ENCODE results near the gene RUNX3.

The RUNX3 gene

DNA sequence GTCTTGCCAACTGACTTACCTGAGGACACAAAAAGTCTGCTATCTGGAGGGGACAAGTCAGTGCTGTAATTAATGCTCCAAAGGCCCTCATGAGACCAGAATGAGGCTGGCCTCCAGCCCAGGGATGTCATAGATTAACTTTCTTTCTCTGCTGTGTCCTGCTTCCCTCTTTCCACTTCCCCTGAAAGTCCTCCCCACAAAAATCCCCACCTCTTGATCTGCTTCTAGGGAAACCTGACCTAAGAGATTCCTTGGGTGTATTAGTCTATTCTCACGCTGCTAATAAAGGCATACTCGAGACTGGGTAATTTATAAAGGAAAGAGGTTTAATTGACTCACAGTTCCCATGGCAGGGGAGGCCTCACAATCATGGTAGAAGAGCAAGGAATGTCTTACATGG, 39.2 kb downstream of the RUNX3 start:
- H3K9me3 ChIP-seq (ENCODE audit: control insufficient read depth, insufficient read depth, low read depth, low read length), result no peaks in the 10 kb centered on the region
- TF ChIP-seq ZNF701 (tag by site-specific recombination; IDR thresholded peaks at IDR 0.05), result no peak
- no peak for TF ChIP-seq ZNF639 (tag by site-specific recombination; IDR thresholded peaks at IDR 0.05)
- no peak for TF ChIP-seq SP7 (tag by site-specific recombination; IDR thresholded peaks at IDR 0.05)
- TF ChIP-seq HOXA7 (CRISPR knock-in tag; IDR thresholded peaks at IDR 0.05; ENCODE audit: borderline replicate concordance), result no peak
- no peak for TF ChIP-seq GFI1B (tag by site-specific recombination; IDR thresholded peaks at IDR 0.05)
- no peak for TF ChIP-seq MEIS1 (CRISPR knock-in tag; IDR thresholded peaks at IDR 0.05; ENCODE audit: borderline replicate concordance)
- no peaks in the 10 kb centered on the region for H3K36me3 ChIP-seq (ENCODE audit: control insufficient read depth in 2 of 2, insufficient read depth in 1 of 2, low read length in 2 of 2)
- H3K4me3 ChIP-seq (ENCODE audit: low read depth, low read length), result no peak overlapping the region
- ChIA-PET CTCF (no interaction called here), POLR2A (no interaction called here)
- no peak overlapping the region for H3K27ac ChIP-seq (ENCODE audit: extremely low read depth, low read depth, low read length)
- H3K4me1 ChIP-seq (ENCODE audit: control insufficient read depth, insufficient read depth, low read length), result no peaks in the 10 kb centered on the region

DNA sequence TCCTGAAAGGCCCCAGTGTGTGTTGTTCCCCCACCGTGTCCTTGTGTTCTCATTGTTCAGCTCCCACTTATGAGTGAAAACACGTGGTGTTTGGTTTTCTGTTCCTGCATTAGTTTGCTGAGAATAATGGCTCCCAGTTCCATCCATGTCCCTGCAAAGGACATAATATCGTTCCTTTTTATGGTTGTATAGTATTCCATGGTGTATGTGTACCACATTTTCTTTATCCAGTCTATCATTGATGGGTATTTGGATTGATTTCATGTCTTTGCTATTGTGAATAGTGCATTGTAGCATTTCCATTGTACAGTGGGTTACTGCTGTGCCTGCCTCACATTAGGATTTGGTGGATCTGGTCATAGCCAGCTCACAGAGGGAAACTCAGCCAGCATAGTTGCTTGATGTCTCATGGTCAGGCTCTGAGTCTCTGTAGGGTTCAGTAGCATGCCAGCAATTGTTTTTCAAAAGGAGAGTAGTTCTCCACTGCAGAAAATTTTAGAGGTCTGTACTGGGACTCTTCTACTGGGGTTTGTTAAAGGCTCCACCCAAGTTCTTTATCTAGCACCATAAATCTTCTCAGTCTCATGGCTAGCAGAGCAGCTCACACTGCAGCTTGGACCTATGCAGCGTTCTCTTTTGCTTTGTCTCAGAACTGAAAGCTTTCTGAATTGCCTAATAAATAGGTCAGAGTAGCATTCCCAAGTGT, 41.0 kb downstream of the RUNX3 start:
- Histone ChIP-seq H3K27ac (ENCODE audit: extremely low read depth, low read depth, low read length) (no peak overlapping the region), H3K4me3 (ENCODE audit: low read depth, low read length) (no peak overlapping the region), H3K9me3 (ENCODE audit: control insufficient read depth, insufficient read depth, low read depth, low read length) (no peaks in the 10 kb centered on the region), H3K36me3 (ENCODE audit: control insufficient read depth in 2 of 2, insufficient read depth in 1 of 2, low read length in 2 of 2) (no peaks in the 10 kb centered on the region), H3K4me1 (ENCODE audit: control insufficient read depth, insufficient read depth, low read length) (no peaks in the 10 kb centered on the region)
- ChIA-PET POLR2A (no interaction called here), CTCF (interaction anchor here (1.0 kb wide), 1 partner anchor 149 kb away, joined by 3 read pairs; no protein-coding TSS in a partner anchor)
- no peak for TF ChIP-seq ZNF621 (tag by site-specific recombination; IDR thresholded peaks at IDR 0.05)
- peak; percentile 97 for TF ChIP-seq ZNF146 (tag by site-specific recombination; IDR thresholded peaks at IDR 0.05)

DNA sequence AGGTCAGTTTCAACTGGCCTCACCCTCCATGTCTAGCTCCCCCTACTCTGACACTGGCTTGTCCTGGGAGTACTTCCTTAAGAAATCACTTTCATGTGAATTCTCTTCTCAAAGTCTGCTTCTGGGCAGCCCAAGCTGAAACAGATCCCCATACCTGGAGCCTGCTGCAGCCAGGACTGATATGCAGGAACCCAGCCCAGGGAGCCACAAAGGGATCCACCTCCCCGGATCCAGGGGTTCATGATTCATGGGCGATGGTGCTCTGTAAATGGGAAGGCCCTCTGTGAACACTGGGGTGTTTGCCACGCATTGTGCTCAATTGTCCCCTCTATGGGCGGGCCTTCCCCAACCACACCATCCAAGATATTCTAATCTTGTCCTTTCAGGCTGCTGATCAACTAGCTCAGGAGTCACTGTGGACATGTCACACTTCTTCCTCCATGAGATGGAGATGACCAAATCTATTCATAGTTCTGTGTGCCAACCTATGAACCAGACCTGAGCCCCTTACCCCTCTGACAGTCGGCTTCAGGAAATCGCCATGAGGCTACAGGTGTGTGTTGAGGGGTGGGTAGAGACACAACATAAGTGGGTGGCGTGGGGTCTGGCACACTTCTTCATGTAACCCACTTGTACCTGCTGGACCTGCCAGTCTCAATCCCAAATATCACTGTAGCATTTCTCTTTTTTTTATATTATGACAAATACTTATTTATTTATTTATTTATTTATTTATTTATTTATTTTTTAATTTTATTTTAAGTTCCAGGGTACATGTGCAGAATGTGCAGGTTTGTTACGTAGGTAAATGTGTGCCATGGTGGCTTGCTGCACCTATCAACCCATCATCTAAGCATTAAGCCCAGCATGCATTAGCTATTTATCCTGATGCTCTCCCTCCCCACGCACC, 41.8 kb downstream of the RUNX3 start:
- H3K4me3 ChIP-seq (ENCODE audit: low read depth, low read length), result no peak overlapping the region
- CTCF ChIA-PET, result interaction anchor here (1.0 to 1.4 kb wide), 2 partner anchors 150 to 216 kb away, joined by 3 read pairs; no protein-coding TSS in a partner anchor
- no peaks in the 10 kb centered on the region for H3K36me3 ChIP-seq (ENCODE audit: control insufficient read depth in 2 of 2, insufficient read depth in 1 of 2, low read length in 2 of 2)
- H3K9me3 ChIP-seq (ENCODE audit: control insufficient read depth, insufficient read depth, low read depth, low read length), result no peaks in the 10 kb centered on the region
- no peaks in the 10 kb centered on the region for H3K4me1 ChIP-seq (ENCODE audit: control insufficient read depth, insufficient read depth, low read length)
- POLR2A ChIA-PET, result no interaction called here
- H3K27ac ChIP-seq (ENCODE audit: extremely low read depth, low read depth, low read length), result no peak overlapping the region
- no peak for TF ChIP-seq ZNF202 (tag by site-specific recombination; IDR thresholded peaks at IDR 0.05; ENCODE audit: borderline replicate concordance)
- peak; percentile 56 for TF ChIP-seq ZNF426 (tag by site-specific recombination; IDR thresholded peaks at IDR 0.05)
- TF ChIP-seq, protein P1, sequence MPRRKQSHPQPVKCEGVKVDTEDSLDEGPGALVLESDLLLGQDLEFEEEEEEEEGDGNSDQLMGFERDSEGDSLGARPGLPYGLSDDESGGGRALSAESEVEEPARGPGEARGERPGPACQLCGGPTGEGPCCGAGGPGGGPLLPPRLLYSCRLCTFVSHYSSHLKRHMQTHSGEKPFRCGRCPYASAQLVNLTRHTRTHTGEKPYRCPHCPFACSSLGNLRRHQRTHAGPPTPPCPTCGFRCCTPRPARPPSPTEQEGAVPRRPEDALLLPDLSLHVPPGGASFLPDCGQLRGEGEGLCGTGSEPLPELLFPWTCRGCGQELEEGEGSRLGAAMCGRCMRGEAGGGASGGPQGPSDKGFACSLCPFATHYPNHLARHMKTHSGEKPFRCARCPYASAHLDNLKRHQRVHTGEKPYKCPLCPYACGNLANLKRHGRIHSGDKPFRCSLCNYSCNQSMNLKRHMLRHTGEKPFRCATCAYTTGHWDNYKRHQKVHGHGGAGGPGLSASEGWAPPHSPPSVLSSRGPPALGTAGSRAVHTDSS (tag by site-specific recombination; IDR thresholded peaks at IDR 0.05), result no peak
- no peak for TF ChIP-seq ZNF274 (IDR thresholded peaks at IDR 0.05; ENCODE audit: low read length)
- no peak for TF ChIP-seq ZNF274 (tag by site-specific recombination; IDR thresholded peaks at IDR 0.05; ENCODE audit: borderline replicate concordance)
- TF ChIP-seq ZNF76 (tag by site-specific recombination; IDR thresholded peaks at IDR 0.05; ENCODE audit: borderline replicate concordance, low read depth), result no peak
- peak; percentile 56 for TF ChIP-seq ZNF510 (tag by site-specific recombination; IDR thresholded peaks at IDR 0.05; ENCODE audit: insufficient replicate concordance)
- TF ChIP-seq, protein P2, sequence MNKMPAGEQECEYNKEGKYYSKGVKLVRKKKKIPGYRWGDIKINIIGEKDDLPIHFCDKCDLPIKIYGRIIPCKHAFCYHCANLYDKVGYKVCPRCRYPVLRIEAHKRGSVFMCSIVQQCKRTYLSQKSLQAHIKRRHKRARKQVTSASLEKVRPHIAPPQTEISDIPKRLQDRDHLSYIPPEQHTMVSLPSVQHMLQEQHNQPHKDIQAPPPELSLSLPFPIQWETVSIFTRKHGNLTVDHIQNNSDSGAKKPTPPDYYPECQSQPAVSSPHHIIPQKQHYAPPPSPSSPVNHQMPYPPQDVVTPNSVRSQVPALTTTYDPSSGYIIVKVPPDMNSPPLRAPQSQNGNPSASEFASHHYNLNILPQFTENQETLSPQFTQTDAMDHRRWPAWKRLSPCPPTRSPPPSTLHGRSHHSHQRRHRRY (tag by site-specific recombination; IDR thresholded peaks at IDR 0.05), result no peak
- TF ChIP-seq SALL2 (tag by site-specific recombination; IDR thresholded peaks at IDR 0.05; ENCODE audit: borderline replicate concordance), result no peak
- TF ChIP-seq ZIC2 (tag by site-specific recombination; IDR thresholded peaks at IDR 0.05), result no peak
- TF ChIP-seq, protein P3, sequence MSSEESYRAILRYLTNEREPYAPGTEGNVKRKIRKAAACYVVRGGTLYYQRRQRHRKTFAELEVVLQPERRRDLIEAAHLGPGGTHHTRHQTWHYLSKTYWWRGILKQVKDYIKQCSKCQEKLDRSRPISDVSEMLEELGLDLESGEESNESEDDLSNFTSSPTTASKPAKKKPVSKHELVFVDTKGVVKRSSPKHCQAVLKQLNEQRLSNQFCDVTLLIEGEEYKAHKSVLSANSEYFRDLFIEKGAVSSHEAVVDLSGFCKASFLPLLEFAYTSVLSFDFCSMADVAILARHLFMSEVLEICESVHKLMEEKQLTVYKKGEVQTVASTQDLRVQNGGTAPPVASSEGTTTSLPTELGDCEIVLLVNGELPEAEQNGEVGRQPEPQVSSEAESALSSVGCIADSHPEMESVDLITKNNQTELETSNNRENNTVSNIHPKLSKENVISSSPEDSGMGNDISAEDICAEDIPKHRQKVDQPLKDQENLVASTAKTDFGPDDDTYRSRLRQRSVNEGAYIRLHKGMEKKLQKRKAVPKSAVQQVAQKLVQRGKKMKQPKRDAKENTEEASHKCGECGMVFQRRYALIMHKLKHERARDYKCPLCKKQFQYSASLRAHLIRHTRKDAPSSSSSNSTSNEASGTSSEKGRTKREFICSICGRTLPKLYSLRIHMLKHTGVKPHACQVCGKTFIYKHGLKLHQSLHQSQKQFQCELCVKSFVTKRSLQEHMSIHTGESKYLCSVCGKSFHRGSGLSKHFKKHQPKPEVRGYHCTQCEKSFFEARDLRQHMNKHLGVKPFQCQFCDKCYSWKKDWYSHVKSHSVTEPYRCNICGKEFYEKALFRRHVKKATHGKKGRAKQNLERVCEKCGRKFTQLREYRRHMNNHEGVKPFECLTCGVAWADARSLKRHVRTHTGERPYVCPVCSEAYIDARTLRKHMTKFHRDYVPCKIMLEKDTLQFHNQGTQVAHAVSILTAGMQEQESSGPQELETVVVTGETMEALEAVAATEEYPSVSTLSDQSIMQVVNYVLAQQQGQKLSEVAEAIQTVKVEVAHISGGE (tag by site-specific recombination; conservative IDR thresholded peaks at IDR 0.05; ENCODE audit: low read depth), result peak; percentile 60
- TF ChIP-seq KLF16 (tag by site-specific recombination; IDR thresholded peaks at IDR 0.05), result no peak
- no peak for TF ChIP-seq RBAK (tag by site-specific recombination; IDR thresholded peaks at IDR 0.05)

All from HEK293 (cell line).